Esophagus muscularis mucosa (tissue), 4 donors: ENCODE results near the gene SH3BP5.

Source experiments
- EP300 ChIP-seq: sonication (generic); formaldehyde crosslinking; IDR thresholded peaks from one replicate; pipeline ENCODE4 v1.6.1; 2017; ENCODE audit warnings: antibody characterized with exemption
- POLR2A ChIP-seq: fragments of 450-650 bp; IDR thresholded peaks from one replicate; pipeline ENCODE4 v1.6.1; 2017; ENCODE audit warnings: antibody characterized with exemption, moderate library complexity, mild to moderate bottlenecking, low read depth
- POLR2AphosphoS5 ChIP-seq, 2 donors: sonication (generic); formaldehyde crosslinking; IDR thresholded peaks; one replicate each; pipeline ENCODE4 v1.6.1; 2017; ENCODE audit warnings: antibody characterized with exemption in 2 of 2
- TF ChIP-seq, protein P1 (sequence below), 3 experiments: fragments of 200-600 bp in 2 of 3; fragments of 450-650 bp in 1 of 3; sonication (generic) in 2 of 3; IDR thresholded peaks; one replicate each; pipeline ENCODE4 v1.5.1; 2017 to 2019; ENCODE audit warnings: antibody characterized with exemption in 3 of 3, mild to moderate bottlenecking in 2 of 3, moderate library complexity in 1 of 3

DNA sequence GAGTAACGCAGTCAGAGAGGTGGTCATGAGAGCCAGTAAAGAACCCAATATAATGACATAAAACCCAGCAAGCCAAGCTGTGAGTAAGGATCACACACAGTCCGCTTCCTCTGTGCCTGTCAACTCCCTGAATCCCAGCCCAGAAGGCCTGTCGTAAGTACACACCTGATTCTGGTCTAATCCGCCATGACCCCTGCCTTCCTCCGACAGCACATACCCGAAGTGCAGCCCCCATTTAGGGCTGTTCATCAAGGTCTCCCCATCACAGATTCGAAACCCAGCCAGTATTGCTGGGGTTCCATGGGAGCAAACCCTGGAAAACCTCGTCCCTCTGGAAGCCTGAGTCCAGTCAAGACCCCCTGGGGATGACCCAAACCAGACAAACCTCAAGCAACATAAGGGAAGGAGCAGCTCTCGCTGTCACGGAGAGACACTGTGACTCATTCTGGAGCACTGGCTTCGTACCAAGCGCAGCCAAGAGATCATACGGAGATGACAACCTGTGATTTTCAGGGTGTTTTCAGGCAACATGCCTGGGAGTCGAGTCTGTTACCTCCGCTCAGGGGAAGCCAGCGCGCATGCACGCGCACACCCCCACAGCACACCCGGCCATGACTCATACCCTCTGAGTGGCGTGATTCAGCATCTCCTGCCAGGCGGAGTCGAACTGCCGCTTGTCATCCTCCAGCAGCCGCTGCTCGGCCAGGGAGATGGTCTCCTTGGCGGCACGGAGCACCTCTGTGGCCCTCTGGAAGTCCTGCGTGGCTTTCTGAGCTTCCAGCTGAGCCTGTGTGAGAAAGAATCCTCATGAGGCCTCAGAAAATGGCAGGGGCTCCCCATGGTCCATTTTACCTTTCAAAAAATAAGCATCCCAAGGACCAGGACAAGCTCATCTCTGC, 63.0 kb downstream of the SH3BP5 start:
- TF ChIP-seq POLR2A (peak; percentile 30), POLR2AphosphoS5 (IDR thresholded peaks at IDR 0.05) (peak; percentile 79 to 82), EP300 (no peak)
- TF ChIP-seq, protein P1, sequence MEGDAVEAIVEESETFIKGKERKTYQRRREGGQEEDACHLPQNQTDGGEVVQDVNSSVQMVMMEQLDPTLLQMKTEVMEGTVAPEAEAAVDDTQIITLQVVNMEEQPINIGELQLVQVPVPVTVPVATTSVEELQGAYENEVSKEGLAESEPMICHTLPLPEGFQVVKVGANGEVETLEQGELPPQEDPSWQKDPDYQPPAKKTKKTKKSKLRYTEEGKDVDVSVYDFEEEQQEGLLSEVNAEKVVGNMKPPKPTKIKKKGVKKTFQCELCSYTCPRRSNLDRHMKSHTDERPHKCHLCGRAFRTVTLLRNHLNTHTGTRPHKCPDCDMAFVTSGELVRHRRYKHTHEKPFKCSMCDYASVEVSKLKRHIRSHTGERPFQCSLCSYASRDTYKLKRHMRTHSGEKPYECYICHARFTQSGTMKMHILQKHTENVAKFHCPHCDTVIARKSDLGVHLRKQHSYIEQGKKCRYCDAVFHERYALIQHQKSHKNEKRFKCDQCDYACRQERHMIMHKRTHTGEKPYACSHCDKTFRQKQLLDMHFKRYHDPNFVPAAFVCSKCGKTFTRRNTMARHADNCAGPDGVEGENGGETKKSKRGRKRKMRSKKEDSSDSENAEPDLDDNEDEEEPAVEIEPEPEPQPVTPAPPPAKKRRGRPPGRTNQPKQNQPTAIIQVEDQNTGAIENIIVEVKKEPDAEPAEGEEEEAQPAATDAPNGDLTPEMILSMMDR (IDR thresholded peaks at IDR 0.05): no peak
